HG02938 (cell line): ENCODE data around the gene GAS5.
"Not testable (repeated sequence)": the region's sequence is repeated elsewhere in the genome, so short reads cannot be mapped to it uniquely, and the experiment has no call there.

Experiments used
- ATAC-seq: cut with Tn5 transposase; IDR thresholded peaks from one replicate; pipeline ENCODE4 v1.9.1; 2021; ENCODE audit warnings: mild to moderate bottlenecking, moderate library complexity; ENCODE audit not compliant: unreplicated experiment

Gene GAS5

DNA sequence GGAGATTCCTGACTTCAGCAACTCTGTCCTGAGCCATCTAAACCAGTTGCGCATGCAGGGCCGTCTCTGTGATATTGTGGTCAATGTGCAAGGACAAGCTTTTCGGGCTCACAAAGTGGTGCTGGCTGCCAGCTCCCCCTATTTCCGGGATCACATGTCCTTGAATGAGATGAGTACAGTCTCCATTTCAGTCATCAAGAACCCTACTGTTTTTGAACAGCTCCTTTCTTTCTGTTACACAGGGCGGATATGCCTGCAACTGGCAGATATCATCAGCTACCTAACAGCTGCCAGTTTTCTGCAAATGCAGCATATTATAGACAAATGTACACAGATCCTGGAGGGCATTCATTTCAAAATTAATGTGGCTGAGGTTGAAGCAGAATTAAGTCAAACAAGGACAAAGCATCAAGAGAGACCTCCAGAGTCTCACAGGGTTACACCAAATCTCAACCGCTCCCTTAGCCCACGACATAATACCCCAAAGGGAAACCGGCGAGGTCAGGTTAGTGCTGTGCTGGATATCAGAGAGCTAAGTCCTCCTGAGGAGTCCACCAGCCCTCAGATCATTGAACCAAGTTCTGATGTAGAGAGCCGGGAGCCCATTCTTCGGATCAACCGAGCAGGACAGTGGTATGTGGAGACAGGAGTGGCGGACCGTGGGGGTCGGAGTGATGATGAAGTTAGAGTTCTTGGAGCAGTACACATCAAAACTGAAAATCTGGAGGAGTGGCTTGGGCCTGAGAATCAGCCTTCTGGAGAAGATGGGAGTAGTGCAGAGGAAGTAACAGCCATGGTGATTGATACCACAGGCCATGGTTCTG lies 2.7 kb upstream of the GAS5 start:
- no peak for ATAC-seq

DNA sequence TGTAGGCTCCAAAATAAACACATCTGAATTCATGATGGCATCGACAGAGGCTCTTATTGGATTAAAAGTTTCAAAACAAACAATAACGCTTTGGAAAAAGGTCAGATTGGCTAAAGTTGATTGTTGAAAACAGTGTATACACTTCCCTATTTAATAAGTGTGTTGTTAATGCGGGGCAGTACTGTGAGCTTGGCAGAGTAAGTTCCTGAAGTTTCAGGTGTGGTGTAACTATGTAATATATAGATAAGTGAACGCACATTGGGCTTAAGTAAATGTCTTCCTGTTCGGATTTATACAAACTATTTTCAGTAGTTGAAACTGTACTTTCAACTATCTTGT lies 1.2 kb upstream of the GAS5 start:
- ATAC-seq, result no peak

- ATAC-seq, result peak; percentile 48
Measured at GRCh38 chr1:173868266-173869020, 654 bp upstream of the GAS5 start, which contains the start of gene ZBTB37. Gene ZBTB37 (plus strand): TSS chr1:173868380. CDS start chr1:173870226, 1,846 bp downstream.

GRCh38 chr1:173867141-173867752 lies 542 bp downstream of the GAS5 start:
- no peak for ATAC-seq

GRCh38 chr1:173866413-173867115 lies 1.2 kb downstream of the GAS5 start:
- no peak for ATAC-seq

GRCh38 chr1:173865468-173866164 lies 2.2 kb downstream of the GAS5 start:
- ATAC-seq, result no peak

GRCh38 chr1:173864179-173864867 lies 3.5 kb downstream of the GAS5 start:
- ATAC-seq, result no peak

DNA sequence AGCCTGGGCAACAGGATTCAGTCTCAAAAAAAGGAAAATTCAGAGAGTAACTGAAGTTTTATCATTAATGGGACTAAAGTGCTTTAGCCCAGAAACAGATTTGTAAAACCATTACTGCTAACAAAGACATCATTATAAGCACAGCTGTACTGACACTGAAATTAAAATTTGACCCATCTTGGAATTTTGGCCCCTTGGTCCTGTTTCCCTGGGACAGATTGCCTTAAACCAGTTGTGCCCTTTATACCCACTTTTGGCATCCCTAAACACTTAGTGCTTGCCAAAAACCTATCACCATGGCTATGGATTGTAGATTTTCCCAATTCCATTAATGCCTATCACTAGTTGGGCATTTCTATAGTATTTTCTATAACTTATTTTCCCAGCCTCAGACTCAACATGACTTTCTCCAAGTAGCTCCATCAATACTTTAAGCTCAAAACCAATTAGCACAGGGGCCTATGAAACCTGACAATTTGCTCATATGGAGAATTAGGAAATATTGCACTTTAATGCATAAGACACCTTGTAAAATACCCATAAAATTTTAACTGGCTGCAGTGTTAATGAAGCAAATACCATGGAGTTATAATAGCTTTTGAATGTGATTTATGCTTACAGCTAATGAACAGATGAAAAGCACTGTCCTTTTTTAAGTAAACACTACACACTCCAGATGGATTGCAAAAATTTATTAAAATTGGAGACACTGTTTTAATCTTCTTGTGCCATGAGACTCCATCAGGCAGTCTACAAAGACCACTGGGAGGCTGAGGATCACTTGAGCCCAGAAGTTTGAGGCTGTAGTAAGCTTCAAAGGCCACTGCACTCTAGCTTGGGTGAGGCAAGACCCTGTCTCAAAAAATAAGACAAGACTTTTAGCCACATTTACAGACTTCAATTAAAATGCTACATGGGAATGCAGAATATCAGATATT lies 4.3 kb downstream of the GAS5 start:
- ATAC-seq, result no peak

- ATAC-seq, result no peak
Measured at GRCh38 chr1:173862769-173863223, 5.0 kb downstream of the GAS5 start.

GRCh38 chr1:173862146-173862768 lies 5.5 kb downstream of the GAS5 start:
- ATAC-seq, result not testable (repeated sequence)

- ATAC-seq, result no peak
Measured at GRCh38 chr1:173861731-173862145, 6.1 kb downstream of the GAS5 start.

- no peak for ATAC-seq
Measured at GRCh38 chr1:173860065-173860464, 7.7 kb downstream of the GAS5 start.

GRCh38 chr1:173859547-173859946 lies 8.2 kb downstream of the GAS5 start:
- not testable (repeated sequence) for ATAC-seq

DNA sequence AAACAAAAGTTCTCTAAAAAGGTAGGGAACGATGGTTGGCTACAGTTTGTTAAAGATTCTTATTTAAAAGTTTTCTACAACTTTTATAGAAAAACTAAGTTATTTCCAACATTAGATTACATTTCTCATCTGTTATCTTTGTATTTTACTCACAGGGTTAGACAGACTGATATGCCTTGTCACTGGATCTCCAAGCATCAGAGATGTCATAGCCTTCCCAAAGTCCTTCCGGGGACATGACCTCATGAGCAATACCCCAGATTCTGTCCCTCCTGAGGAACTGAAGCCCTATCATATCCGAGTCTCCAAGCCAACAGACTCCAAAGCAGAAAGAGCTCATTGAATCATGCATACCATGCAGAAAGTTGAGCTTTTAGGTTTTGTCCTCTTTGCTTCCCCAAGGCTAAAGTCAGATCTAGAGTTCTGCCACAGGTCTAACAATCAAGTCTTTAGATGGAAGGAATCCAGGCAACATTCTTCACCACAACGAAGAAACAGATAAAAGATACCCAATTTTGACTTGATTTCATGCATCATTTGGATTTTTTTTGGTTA lies 10.3 kb downstream of the GAS5 start:
- ATAC-seq, result no peak

GRCh38 chr1:173856903-173857302 lies 10.9 kb downstream of the GAS5 start:
- no peak for ATAC-seq

- ATAC-seq, result no peak
Measured at GRCh38 chr1:173856014-173856413, 11.8 kb downstream of the GAS5 start.

DNA sequence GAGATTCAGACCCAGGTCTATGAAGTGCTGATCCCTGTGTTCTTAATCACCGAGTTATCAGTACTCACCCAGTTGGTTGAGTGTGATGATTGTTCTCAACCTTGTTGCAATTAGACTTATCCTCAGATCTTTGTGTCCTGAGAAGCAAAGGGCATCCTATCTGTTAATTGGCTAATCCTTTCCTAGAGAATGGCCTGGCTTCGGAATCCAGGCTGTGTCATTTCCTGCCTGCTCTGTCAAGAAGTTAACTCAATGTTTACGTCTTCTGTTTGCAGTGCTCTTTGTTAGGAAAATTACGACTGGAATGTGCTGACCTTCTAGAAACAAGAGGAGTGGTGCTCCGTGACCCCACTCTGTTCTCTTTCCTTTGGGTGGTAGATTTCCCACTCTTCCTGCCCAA lies 14.7 kb downstream of the GAS5 start:
- no peak for ATAC-seq

- no peak for ATAC-seq
Measured at GRCh38 chr1:173852105-173852504, 15.7 kb downstream of the GAS5 start.
